Ammon's horn (tissue), 1 donor: Measurements from ENCODE around the gene CD2AP.
"Not testable (repeated sequence)": the region's sequence is repeated elsewhere in the genome, so short reads cannot be mapped to it uniquely, and the experiment has no call there.

ENCODE experiments used
- DNase-seq: peaks from one replicate; pipeline ENCODE4 v3.0.0-alpha.2; 2016; ENCODE audit warnings: low spot score

Gene CD2AP

GRCh38 chr6:47634210-47635047, 156.8 kb downstream of the CD2AP start:
- no peak for DNase-seq

- no peak for DNase-seq
Observed at GRCh38 chr6:47646689-47647088, 169.1 kb downstream of the CD2AP start.

- no peak for DNase-seq
Observed at GRCh38 chr6:47647188-47647587, 169.6 kb downstream of the CD2AP start.

GRCh38 chr6:47647626-47648025, 170.0 kb downstream of the CD2AP start:
- DNase-seq: not testable (repeated sequence)

- no peak for DNase-seq
Observed at GRCh38 chr6:47648031-47648430, 170.4 kb downstream of the CD2AP start.

- no peak for DNase-seq
Observed at GRCh38 chr6:47650553-47651432, 173.2 kb downstream of the CD2AP start.

GRCh38 chr6:47651505-47651944, 173.9 kb downstream of the CD2AP start:
- no peak for DNase-seq

- no peak for DNase-seq
Observed at GRCh38 chr6:47653706-47654105, 176.1 kb downstream of the CD2AP start.

- no peak for DNase-seq
Observed at GRCh38 chr6:47654255-47654654, 176.7 kb downstream of the CD2AP start.

- no peak for DNase-seq
Observed at GRCh38 chr6:47655719-47656595, 178.4 kb downstream of the CD2AP start.

GRCh38 chr6:47661960-47662359, 184.4 kb downstream of the CD2AP start:
- no peak for DNase-seq

GRCh38 chr6:47663462-47664216, 186.1 kb downstream of the CD2AP start:
- DNase-seq: no peak

GRCh38 chr6:47665112-47665511, 187.5 kb downstream of the CD2AP start:
- DNase-seq: no peak

GRCh38 chr6:47669684-47670513, 192.3 kb downstream of the CD2AP start:
- DNase-seq: no peak

- DNase-seq: no peak
Observed at GRCh38 chr6:47670851-47671250, 193.3 kb downstream of the CD2AP start.

GRCh38 chr6:47671777-47672176, 194.2 kb downstream of the CD2AP start:
- DNase-seq: no peak

- no peak for DNase-seq
Observed at GRCh38 chr6:47672816-47673215, 195.2 kb downstream of the CD2AP start.

- DNase-seq: no peak
Observed at GRCh38 chr6:47674673-47675072, 197.1 kb downstream of the CD2AP start.
